ENCODE measurements around the gene SCAND1.

The SCAND1 gene

DNA sequence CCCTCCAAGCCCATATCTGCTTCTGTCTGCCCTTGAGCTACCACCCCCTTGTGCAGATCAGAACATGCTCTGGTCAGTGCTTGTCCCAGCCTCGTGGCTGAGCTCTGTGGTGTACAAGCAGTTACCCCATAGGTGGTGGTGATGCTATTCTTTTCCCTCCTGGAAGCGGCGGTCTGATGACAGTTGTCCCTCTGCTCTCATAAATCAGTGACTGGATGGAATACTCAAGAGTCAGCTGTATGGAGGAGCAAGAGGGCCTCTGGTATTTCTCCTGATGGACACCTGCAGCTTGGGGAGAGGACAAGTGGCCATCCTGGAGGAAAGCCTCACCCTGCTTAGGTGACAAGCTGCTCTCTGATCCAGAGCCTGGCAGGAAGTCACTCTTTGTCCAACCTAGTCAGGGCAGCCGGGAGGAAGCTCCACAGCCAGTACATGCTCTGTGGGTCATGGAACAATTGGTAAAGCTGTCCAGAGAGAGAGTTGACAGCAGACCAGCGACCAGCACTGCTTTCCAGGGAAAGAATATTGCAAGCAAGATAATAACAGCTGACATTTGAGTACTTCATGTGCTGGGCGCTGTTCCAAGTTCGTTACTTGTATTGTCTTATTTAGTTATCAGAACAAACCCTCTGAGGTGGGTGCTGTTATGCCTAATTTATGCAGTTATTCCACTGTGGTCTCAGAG lies 47.1 kb downstream of the SCAND1 start:
- H3K27me3 Mint-ChIP-seq (ENCODE audit: low read depth, poor library complexity), result no peaks in the 10 kb centered on the region
- no peaks in the 10 kb centered on the region for H3K4me1 Mint-ChIP-seq
- no peak for DNase-seq
- TF ChIP-seq, protein P1, sequence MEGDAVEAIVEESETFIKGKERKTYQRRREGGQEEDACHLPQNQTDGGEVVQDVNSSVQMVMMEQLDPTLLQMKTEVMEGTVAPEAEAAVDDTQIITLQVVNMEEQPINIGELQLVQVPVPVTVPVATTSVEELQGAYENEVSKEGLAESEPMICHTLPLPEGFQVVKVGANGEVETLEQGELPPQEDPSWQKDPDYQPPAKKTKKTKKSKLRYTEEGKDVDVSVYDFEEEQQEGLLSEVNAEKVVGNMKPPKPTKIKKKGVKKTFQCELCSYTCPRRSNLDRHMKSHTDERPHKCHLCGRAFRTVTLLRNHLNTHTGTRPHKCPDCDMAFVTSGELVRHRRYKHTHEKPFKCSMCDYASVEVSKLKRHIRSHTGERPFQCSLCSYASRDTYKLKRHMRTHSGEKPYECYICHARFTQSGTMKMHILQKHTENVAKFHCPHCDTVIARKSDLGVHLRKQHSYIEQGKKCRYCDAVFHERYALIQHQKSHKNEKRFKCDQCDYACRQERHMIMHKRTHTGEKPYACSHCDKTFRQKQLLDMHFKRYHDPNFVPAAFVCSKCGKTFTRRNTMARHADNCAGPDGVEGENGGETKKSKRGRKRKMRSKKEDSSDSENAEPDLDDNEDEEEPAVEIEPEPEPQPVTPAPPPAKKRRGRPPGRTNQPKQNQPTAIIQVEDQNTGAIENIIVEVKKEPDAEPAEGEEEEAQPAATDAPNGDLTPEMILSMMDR (IDR thresholded peaks at IDR 0.05), result no peak
- no peak overlapping the region for H3K27ac Mint-ChIP-seq
- peaks cover 60% of the 10 kb centered on the region for H3K36me3 Mint-ChIP-seq (ENCODE audit: low read depth)
- no peak overlapping the region for H3K4me3 Mint-ChIP-seq
- no peaks in the 10 kb centered on the region for H3K9me3 Mint-ChIP-seq

DNA sequence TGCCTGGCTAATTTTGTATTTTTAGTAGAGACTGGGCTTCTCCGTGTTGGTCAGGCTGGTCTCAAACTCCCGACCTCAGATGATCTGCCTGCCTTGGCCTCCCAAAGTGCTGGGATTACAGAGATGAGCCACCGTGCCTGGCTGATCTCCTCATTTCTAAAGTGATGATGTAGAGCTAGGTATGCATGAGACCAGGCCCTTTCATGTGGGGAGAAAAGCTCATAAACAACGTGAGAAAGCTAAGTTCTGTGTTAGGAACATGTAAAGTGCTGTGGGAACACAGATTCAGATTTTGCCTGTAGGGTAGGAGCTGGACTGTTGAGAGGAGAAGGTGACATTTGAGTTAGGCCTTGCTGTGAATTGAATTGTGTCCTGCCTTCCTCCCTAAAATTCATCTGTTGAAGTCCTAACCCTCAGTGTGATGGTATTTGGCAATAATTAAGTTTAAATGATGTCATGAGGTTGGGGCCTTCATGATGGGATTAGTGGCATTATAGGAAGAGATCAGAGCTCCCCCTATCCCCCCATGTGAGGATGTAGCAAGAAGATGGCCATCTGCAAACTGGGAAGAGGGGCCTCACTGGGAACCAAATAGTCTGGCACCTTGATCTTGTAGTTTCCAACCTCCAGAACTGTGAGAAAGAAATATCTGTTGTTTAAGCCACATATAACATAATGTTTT lies 49.2 kb downstream of the SCAND1 start:
- Mint-ChIP-seq H3K27ac (no peak overlapping the region), H3K4me3 (no peak overlapping the region)
- DNase-seq, result no peak

DNA sequence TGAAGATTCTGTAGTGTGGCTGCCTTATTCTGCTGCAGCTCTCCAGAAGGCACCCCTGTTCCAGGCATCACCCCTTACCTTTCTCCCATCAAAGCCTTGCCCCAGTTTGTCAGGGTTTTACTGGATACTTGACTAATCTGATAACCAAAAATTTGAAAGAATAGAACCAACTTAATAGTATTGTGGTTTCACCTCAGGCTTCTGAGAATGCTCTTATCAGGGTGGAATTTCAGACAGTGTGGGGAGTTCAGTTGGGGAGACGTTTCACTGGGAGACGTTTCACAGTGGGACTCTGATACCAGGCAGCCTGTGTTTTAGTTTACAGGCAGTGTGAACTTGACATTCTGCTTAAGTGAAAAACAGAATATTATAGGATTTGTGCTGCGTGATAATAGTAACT lies 50.5 kb downstream of the SCAND1 start:
- TF ChIP-seq, protein P1 (IDR thresholded peaks at IDR 0.05), result no peak
- no peak for DNase-seq
- Mint-ChIP-seq H3K9me3 (no peaks in the 10 kb centered on the region), H3K27ac (no peak overlapping the region), H3K4me3 (no peak overlapping the region), H3K27me3 (ENCODE audit: low read depth, poor library complexity) (no peaks in the 10 kb centered on the region), H3K36me3 (ENCODE audit: low read depth) (peaks cover 59% of the 10 kb centered on the region), H3K4me1 (no peaks in the 10 kb centered on the region)

More for the DNA sequence above, 49.2 kb downstream of the SCAND1 start:
- Mint-ChIP-seq H3K36me3 (ENCODE audit: low read depth) (peaks cover 57% of the 10 kb centered on the region), H3K9me3 (no peaks in the 10 kb centered on the region), H3K27me3 (ENCODE audit: low read depth, poor library complexity) (no peaks in the 10 kb centered on the region), H3K4me1 (no peaks in the 10 kb centered on the region)
- TF ChIP-seq, protein P1 (IDR thresholded peaks at IDR 0.05), result no peak
